ENCODE data around the gene PLCXD3.

The PLCXD3 gene

GRCh38 chr5:41457094-41457493 lies 53.3 kb downstream of the PLCXD3 start:
- no peaks in the 10 kb centered on the region for H3K79me1 ChIP-seq (ENCODE audit: low read length)
- H4K8ac ChIP-seq (ENCODE audit: low read depth, low read length), result no peak overlapping the region
- no peaks in the 10 kb centered on the region for H3K27me3 ChIP-seq (ENCODE audit: insufficient read depth, low read length)
- no peak overlapping the region for H3K4ac ChIP-seq (ENCODE audit: low read depth, low read length)
- H2AK5ac ChIP-seq (ENCODE audit: low read length), result no peak overlapping the region
- no peak overlapping the region for H3K14ac ChIP-seq (ENCODE audit: low read length)
- H4K12ac ChIP-seq (ENCODE audit: low read depth, low read length), result no peak overlapping the region
- no peak overlapping the region for H3K4me3 ChIP-seq (ENCODE audit: low read depth, low read length)
- H2BK5ac ChIP-seq (ENCODE audit: low read depth, low read length, poor library complexity), result no peak overlapping the region
- H3K9me3 ChIP-seq (ENCODE audit: insufficient read depth, low read depth, low read length), result no peaks in the 10 kb centered on the region
- H2BK120ac ChIP-seq (ENCODE audit: insufficient read depth, low read length, poor library complexity), result no peak overlapping the region
- H3K79me2 ChIP-seq (ENCODE audit: control insufficient read depth, insufficient read depth, low read length, poor library complexity), result no peaks in the 10 kb centered on the region
- H3K23ac ChIP-seq (ENCODE audit: low read length), result no peak overlapping the region
- H4K91ac ChIP-seq (ENCODE audit: low read depth, low read length), result no peak overlapping the region
- no peak overlapping the region for H2BK12ac ChIP-seq (ENCODE audit: low read length)
- H3K4me2 ChIP-seq (ENCODE audit: low read length), result no peak overlapping the region
- no peak overlapping the region for H3K27ac ChIP-seq (ENCODE audit: low read depth, low read length)
- H2AFZ ChIP-seq (ENCODE audit: insufficient read depth, low read length, poor library complexity), result no peak overlapping the region
- no peak for DNase-seq
- no peak overlapping the region for H3K18ac ChIP-seq (ENCODE audit: low read length)
- no CpG with 5 or more reads among the region's 2 CpGs for WGBS (ENCODE audit: extremely low coverage, insufficient coverage, insufficient read length)
- H3K36me3 ChIP-seq (ENCODE audit: control insufficient read depth in 1 of 2, insufficient read depth in 2 of 2, low read length in 2 of 2), result no peaks in the 10 kb centered on the region
- no peak overlapping the region for H3K9ac ChIP-seq (ENCODE audit: low read length)
- no peaks in the 10 kb centered on the region for H3K4me1 ChIP-seq (ENCODE audit: control insufficient read depth in 1 of 2, insufficient read depth in 2 of 2, low read length in 2 of 2)

- Histone ChIP-seq H2BK120ac (ENCODE audit: insufficient read depth, low read length, poor library complexity) (no peak overlapping the region), H3K36me3 (ENCODE audit: control insufficient read depth in 1 of 2, insufficient read depth in 2 of 2, low read length in 2 of 2) (no peaks in the 10 kb centered on the region), H3K14ac (ENCODE audit: low read length) (no peak overlapping the region), H3K4ac (ENCODE audit: low read depth, low read length) (no peak overlapping the region), H3K4me2 (ENCODE audit: low read length) (no peak overlapping the region), H3K9ac (ENCODE audit: low read length) (no peak overlapping the region), H2BK12ac (ENCODE audit: low read length) (no peak overlapping the region), H4K12ac (ENCODE audit: low read depth, low read length) (no peak overlapping the region), H3K23ac (ENCODE audit: low read length) (no peak overlapping the region), H3K27me3 (ENCODE audit: insufficient read depth, low read length) (no peaks in the 10 kb centered on the region), H2AFZ (ENCODE audit: insufficient read depth, low read length, poor library complexity) (no peak overlapping the region), H3K4me3 (ENCODE audit: low read depth, low read length) (no peak overlapping the region), H2BK5ac (ENCODE audit: low read depth, low read length, poor library complexity) (no peak overlapping the region), H4K8ac (ENCODE audit: low read depth, low read length) (no peak overlapping the region), H4K91ac (ENCODE audit: low read depth, low read length) (no peak overlapping the region), H3K4me1 (ENCODE audit: control insufficient read depth in 1 of 2, insufficient read depth in 2 of 2, low read length in 2 of 2) (no peaks in the 10 kb centered on the region), H3K18ac (ENCODE audit: low read length) (no peak overlapping the region), H2AK5ac (ENCODE audit: low read length) (no peak overlapping the region), H3K79me2 (ENCODE audit: control insufficient read depth, insufficient read depth, low read length, poor library complexity) (no peaks in the 10 kb centered on the region), H3K9me3 (ENCODE audit: insufficient read depth, low read depth, low read length) (no peaks in the 10 kb centered on the region), H3K79me1 (ENCODE audit: low read length) (no peaks in the 10 kb centered on the region), H3K27ac (ENCODE audit: low read depth, low read length) (no peak overlapping the region)
- DNase-seq, result no peak
- WGBS (ENCODE audit: extremely low coverage, insufficient coverage, insufficient read length), result no CpG with 5 or more reads among the region's 2 CpGs
Observed at GRCh38 chr5:41452506-41452905, 57.9 kb downstream of the PLCXD3 start.

DNA sequence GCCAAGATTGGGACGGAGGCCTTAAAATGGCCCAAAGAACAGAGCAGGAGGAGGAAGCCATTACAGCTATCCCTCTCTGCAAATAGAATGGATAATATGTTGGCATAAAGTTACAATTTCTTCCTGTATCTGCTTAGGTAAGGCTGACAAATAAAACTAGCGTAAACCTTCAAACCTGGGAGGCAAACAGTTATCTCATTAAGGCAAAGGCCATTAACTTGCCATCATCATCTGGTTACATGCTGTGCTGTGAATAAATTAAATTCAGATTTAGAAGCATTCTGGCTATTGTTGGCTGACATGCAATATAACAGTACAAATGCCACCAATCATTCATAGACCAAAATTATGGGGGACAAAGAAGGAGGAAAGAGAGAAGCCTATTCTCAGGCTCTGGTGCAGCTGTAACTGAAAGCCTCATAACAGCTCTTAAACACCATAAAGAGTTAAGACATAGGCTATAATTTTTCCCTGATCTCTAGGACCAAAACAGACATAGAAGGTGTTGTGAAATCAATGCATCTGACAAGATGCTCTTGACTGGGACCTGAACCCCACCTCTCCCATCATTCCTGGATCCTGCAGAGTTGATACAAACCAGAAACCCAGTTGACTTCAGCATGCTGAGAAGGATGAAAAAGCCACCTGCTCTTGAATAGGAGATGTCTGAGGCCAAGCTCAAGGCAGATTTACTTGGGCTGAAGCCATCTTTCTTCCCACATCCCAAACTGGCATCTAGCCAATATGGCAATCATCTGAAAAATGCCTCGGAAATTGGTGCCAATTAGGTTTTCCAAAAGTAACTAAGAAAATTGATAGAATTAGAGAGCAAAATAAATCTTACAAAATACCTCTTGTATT lies 62.5 kb downstream of the PLCXD3 start:
- Histone ChIP-seq H3K9ac (ENCODE audit: low read length) (no peak overlapping the region), H3K4ac (ENCODE audit: low read depth, low read length) (no peak overlapping the region), H4K12ac (ENCODE audit: low read depth, low read length) (no peak overlapping the region), H3K9me3 (ENCODE audit: insufficient read depth, low read depth, low read length) (no peaks in the 10 kb centered on the region), H2AFZ (ENCODE audit: insufficient read depth, low read length, poor library complexity) (no peak overlapping the region), H3K36me3 (ENCODE audit: control insufficient read depth in 1 of 2, insufficient read depth in 2 of 2, low read length in 2 of 2) (no peaks in the 10 kb centered on the region), H3K23ac (ENCODE audit: low read length) (no peak overlapping the region), H3K4me1 (ENCODE audit: control insufficient read depth in 1 of 2, insufficient read depth in 2 of 2, low read length in 2 of 2) (no peaks in the 10 kb centered on the region), H3K27me3 (ENCODE audit: insufficient read depth, low read length) (no peaks in the 10 kb centered on the region), H2BK12ac (ENCODE audit: low read length) (no peak overlapping the region), H2AK5ac (ENCODE audit: low read length) (no peak overlapping the region), H4K91ac (ENCODE audit: low read depth, low read length) (no peak overlapping the region), H2BK5ac (ENCODE audit: low read depth, low read length, poor library complexity) (no peak overlapping the region), H3K27ac (ENCODE audit: low read depth, low read length) (no peak overlapping the region), H3K4me2 (ENCODE audit: low read length) (no peak overlapping the region), H3K79me2 (ENCODE audit: control insufficient read depth, insufficient read depth, low read length, poor library complexity) (no peaks in the 10 kb centered on the region), H3K14ac (ENCODE audit: low read length) (no peak overlapping the region), H3K4me3 (ENCODE audit: low read depth, low read length) (no peak overlapping the region), H3K79me1 (ENCODE audit: low read length) (no peaks in the 10 kb centered on the region), H2BK120ac (ENCODE audit: insufficient read depth, low read length, poor library complexity) (no peak overlapping the region), H3K18ac (ENCODE audit: low read length) (no peak overlapping the region), H4K8ac (ENCODE audit: low read depth, low read length) (no peak overlapping the region)
- DNase-seq, result no peak
- no CpG with 5 or more reads among the region's 3 CpGs for WGBS (ENCODE audit: extremely low coverage, insufficient coverage, insufficient read length)

- H3K18ac ChIP-seq (ENCODE audit: low read length), result no peak overlapping the region
- no peaks in the 10 kb centered on the region for H3K36me3 ChIP-seq (ENCODE audit: control insufficient read depth in 1 of 2, insufficient read depth in 2 of 2, low read length in 2 of 2)
- H3K4me2 ChIP-seq (ENCODE audit: low read length), result no peak overlapping the region
- no peak overlapping the region for H4K8ac ChIP-seq (ENCODE audit: low read depth, low read length)
- H3K9me3 ChIP-seq (ENCODE audit: insufficient read depth, low read depth, low read length), result no peaks in the 10 kb centered on the region
- no peaks in the 10 kb centered on the region for H3K79me2 ChIP-seq (ENCODE audit: control insufficient read depth, insufficient read depth, low read length, poor library complexity)
- no peaks in the 10 kb centered on the region for H3K4me1 ChIP-seq (ENCODE audit: control insufficient read depth in 1 of 2, insufficient read depth in 2 of 2, low read length in 2 of 2)
- no peak overlapping the region for H3K23ac ChIP-seq (ENCODE audit: low read length)
- peak; percentile 17 to 62 for DNase-seq
- H3K27ac ChIP-seq (ENCODE audit: low read depth, low read length), result no peak overlapping the region
- H4K91ac ChIP-seq (ENCODE audit: low read depth, low read length), result no peak overlapping the region
- no peak overlapping the region for H2AK5ac ChIP-seq (ENCODE audit: low read length)
- no peak overlapping the region for H2BK120ac ChIP-seq (ENCODE audit: insufficient read depth, low read length, poor library complexity)
- no peaks in the 10 kb centered on the region for H3K27me3 ChIP-seq (ENCODE audit: insufficient read depth, low read length)
- no peak overlapping the region for H3K4ac ChIP-seq (ENCODE audit: low read depth, low read length)
- no peaks in the 10 kb centered on the region for H3K79me1 ChIP-seq (ENCODE audit: low read length)
- H2AFZ ChIP-seq (ENCODE audit: insufficient read depth, low read length, poor library complexity), result no peak overlapping the region
- no peak overlapping the region for H4K12ac ChIP-seq (ENCODE audit: low read depth, low read length)
- no CpG with 5 or more reads among the region's 16 CpGs for WGBS (ENCODE audit: extremely low coverage, insufficient coverage, insufficient read length)
- H3K4me3 ChIP-seq (ENCODE audit: low read depth, low read length), result no peak overlapping the region
- H2BK12ac ChIP-seq (ENCODE audit: low read length), result no peak overlapping the region
- no peak overlapping the region for H3K14ac ChIP-seq (ENCODE audit: low read length)
- no peak overlapping the region for H2BK5ac ChIP-seq (ENCODE audit: low read depth, low read length, poor library complexity)
- H3K9ac ChIP-seq (ENCODE audit: low read length), result no peak overlapping the region
Observed at GRCh38 chr5:41445937-41446563, 64.4 kb downstream of the PLCXD3 start.

Data from trophoblast cell (in vitro differentiated cells and primary cell).